Panc1 (cell line): ENCODE measurements around the gene RIC1.

ENCODE experiments used
- CTCF ChIP-seq: fragments of 450-650 bp; IDR thresholded peaks from 2 replicates; pipeline ENCODE4 v1.5.1; 2017; ENCODE audit warnings: mild to moderate bottlenecking
- POLR2AphosphoS5 ChIP-seq: IDR thresholded peaks from 2 replicates; pipeline ENCODE4 v1.6.1; 2012; ENCODE audit warnings: mild to moderate bottlenecking, low read depth, low read length, moderate library complexity
- REST ChIP-seq, 2 experiments: IDR thresholded peaks; 2 replicates each; pipeline ENCODE4 v1.6.1; 2011 to 2012; ENCODE audit warnings: low read depth in 2 of 2, control low read depth in 1 of 2, low read length in 1 of 2, mild to moderate bottlenecking in 1 of 2, moderate library complexity in 1 of 2; ENCODE audit not compliant: insufficient read depth in 1 of 2
- SIN3A ChIP-seq: IDR thresholded peaks from 2 replicates; pipeline ENCODE4 v1.6.1; 2012; ENCODE audit warnings: low read depth, mild to moderate bottlenecking, low read length, moderate library complexity, borderline replicate concordance; ENCODE audit not compliant: insufficient read depth

- TF ChIP-seq POLR2AphosphoS5: no peak
- TF ChIP-seq CTCF: no peak
- TF ChIP-seq SIN3A: no peak
- no peak for TF ChIP-seq REST (IDR thresholded peaks at IDR 0.05; ENCODE audit: insufficient read depth in 1 of 2, low read depth in 2 of 2, low read length in 1 of 2)
These were observed 163.0 kb downstream of the RIC1 start for GRCh38 chr9:5791870-5792269.
